H1 (cell line): ENCODE results near the gene MAPKAPK2. TPM values are rescaled to one million over a fixed set of nuclear protein-coding genes. Genes with fewer than 3 reads are reported as not detected.

ENCODE experiments used
- CHD7 ChIP-seq: fragments of 300-600 bp; sonication (generic); IDR thresholded peaks from 2 replicates; pipeline ENCODE4 v1.7.1; 2012; ENCODE audit warnings: low read length, moderate library complexity, mild to moderate bottlenecking, inconsistent platforms; ENCODE audit not compliant: insufficient replicate concordance
- CTCF ChIP-seq, 3 experiments: IDR thresholded peaks; 1 replicate in 2 of 3; 2 replicates in 1 of 3; pipeline versions ENCODE4 v1.5.1 to v1.6.1; 2011; ENCODE audit warnings: low read length in 3 of 3, mild to moderate bottlenecking in 3 of 3, inconsistent platforms in 2 of 3, low read depth in 1 of 3, moderate library complexity in 1 of 3; ENCODE audit not compliant: insufficient read depth in 1 of 3; ENCODE audit errors: control extremely low read depth in 1 of 3
- GTF2F1 ChIP-seq: IDR thresholded peaks from 2 replicates; pipeline ENCODE4 v1.6.1; 2012; ENCODE audit warnings: low read depth, low read length, improper control_type of control experiment, borderline replicate concordance
- KDM5A ChIP-seq: fragments of 200-600 bp; IDR thresholded peaks from 2 replicates; pipeline ENCODE4 v1.7.1; 2012; ENCODE audit warnings: mild to moderate bottlenecking, low read length, inconsistent platforms, mixed read lengths
- MAFK ChIP-seq: IDR thresholded peaks from 2 replicates; pipeline ENCODE4 v1.6.1; 2012; ENCODE audit warnings: low read depth, mild to moderate bottlenecking, improper control_type of control experiment, low read length
- SP2 ChIP-seq: IDR thresholded peaks from 2 replicates; pipeline ENCODE4 v1.6.1; 2012; ENCODE audit warnings: mild to moderate bottlenecking, low read length, inconsistent platforms
- polyA plus RNA-seq, 7 experiments: library from polyadenylated mRNA; depleted of rRNA in 3 of 7; stranded (reverse) in 5 of 7; unstranded in 2 of 7; fragments of >200 nt in 5 of 7; fragments of 200-250 nt in 2 of 7; gene quantifications; 1 replicate in 5 of 7; 2 replicates in 1 of 7; 4 replicates in 1 of 7; pipeline versions ENCODE4 v1.2.1 to v1.2.3, GENCODE V29; 2011 to 2013; ENCODE audit warnings: missing spikeins in 2 of 7, mixed read lengths in 2 of 7
- total RNA-seq: library from RNA; stranded (reverse); fragmentation: NEBNext Ultra II Directional; extraction: Animal tissue kit (Norgen Biotek cat#: 25700); gene quantifications from 2 replicates; pipeline ENCODE4 v1.2.1, GENCODE V29; 2021
- TF ChIP-seq, protein P1 (sequence below): IDR thresholded peaks from 2 replicates; pipeline ENCODE4 v1.6.1; 2012; ENCODE audit warnings: inconsistent platforms

Gene MAPKAPK2
- total and polyA plus RNA-seq, 2 of the 8 experiments (the other 6 are each of a cell fraction or from before 2014, with no cell fraction given), result 27.5 to 44.9 TPM

- TF ChIP-seq CHD7 (no peak), MAFK (no peak), SP2 (no peak), GTF2F1 (no peak), CTCF (IDR thresholded peaks at IDR 0.05; ENCODE audit: control extremely low read depth in 1 of 3, insufficient read depth in 1 of 3, low read depth in 1 of 3, low read length in 3 of 3) (no peak), KDM5A (no peak)
- TF ChIP-seq, protein P1, sequence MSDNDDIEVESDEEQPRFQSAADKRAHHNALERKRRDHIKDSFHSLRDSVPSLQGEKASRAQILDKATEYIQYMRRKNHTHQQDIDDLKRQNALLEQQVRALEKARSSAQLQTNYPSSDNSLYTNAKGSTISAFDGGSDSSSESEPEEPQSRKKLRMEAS, result no peak
These were observed 30.9 kb downstream of the MAPKAPK2 start (continued) for GRCh38 chr1:206715552-206716158.
